Fibroblast of pulmonary artery (primary cell): ENCODE results near the gene LAMB3.

Source experiments
- DNase-seq: peaks from one replicate; pipeline ENCODE4 v3.0.0-alpha.2; 2010; ENCODE audit warnings: low read depth
- H3K4me3 ChIP-seq: replicated peaks from 2 replicates; pipeline ENCODE4 v1.5.1; 2011; ENCODE audit warnings: low read depth, mild to moderate bottlenecking, control low read depth, low read length, moderate library complexity
- CTCF ChIP-seq: IDR thresholded peaks from 2 replicates; pipeline ENCODE4 v1.5.1; 2011; ENCODE audit warnings: mild to moderate bottlenecking, control low read depth, low read length, inconsistent platforms; ENCODE audit errors: missing control alignments

The LAMB3 gene

GRCh38 chr1:209689477-209689876 is 37.3 kb upstream of the LAMB3 start:
- no peak overlapping the region for H3K4me3 ChIP-seq
- DNase-seq: peak; percentile 46
- TF ChIP-seq CTCF: no peak

- peak; percentile 79 for DNase-seq
- TF ChIP-seq CTCF: no peak
- H3K4me3 ChIP-seq: no peak overlapping the region
Measured at GRCh38 chr1:209688746-209689234, 36.6 kb upstream of the LAMB3 start.

GRCh38 chr1:209686322-209686721 is 34.1 kb upstream of the LAMB3 start:
- no peak for DNase-seq
- no peak for TF ChIP-seq CTCF
- no peak overlapping the region for H3K4me3 ChIP-seq

- H3K4me3 ChIP-seq: no peak overlapping the region
- TF ChIP-seq CTCF: no peak
- DNase-seq: no peak
Measured at GRCh38 chr1:209685821-209686220, 33.6 kb upstream of the LAMB3 start.

- TF ChIP-seq CTCF: no peak
- DNase-seq: no peak
Measured at GRCh38 chr1:209678981-209679539, 26.8 kb upstream of the LAMB3 start.

GRCh38 chr1:209675565-209676154 is 23.4 kb upstream of the LAMB3 start:
- peak overlapping the region; percentile 66 for H3K4me3 ChIP-seq
- no peak for TF ChIP-seq CTCF
- no peak for DNase-seq

More at GRCh38 chr1:209678981-209679539, 26.8 kb upstream of the LAMB3 start:
- no peak overlapping the region for H3K4me3 ChIP-seq
